HepG2 (cell line): ENCODE measurements around the gene PTRH2.

Experiments
- NAIF1 ChIP-seq: sonication (generic); formaldehyde crosslinking; IDR thresholded peaks from 2 replicates; pipeline ENCODE4 v1.5.0; 2020; ENCODE audit warnings: mild to moderate bottlenecking, missing genetic modification reagents, borderline replicate concordance
- PHF21A ChIP-seq: sonication (generic); formaldehyde crosslinking; IDR thresholded peaks from 2 replicates; pipeline ENCODE4 v1.5.0; 2020; ENCODE audit warnings: mild to moderate bottlenecking, missing genetic modification reagents
- TF ChIP-seq, protein P1 (sequence below): sonication (generic); formaldehyde crosslinking; IDR thresholded peaks from 2 replicates; pipeline ENCODE4 v1.5.0; 2020; ENCODE audit warnings: mild to moderate bottlenecking, missing genetic modification reagents, moderate library complexity

DNA sequence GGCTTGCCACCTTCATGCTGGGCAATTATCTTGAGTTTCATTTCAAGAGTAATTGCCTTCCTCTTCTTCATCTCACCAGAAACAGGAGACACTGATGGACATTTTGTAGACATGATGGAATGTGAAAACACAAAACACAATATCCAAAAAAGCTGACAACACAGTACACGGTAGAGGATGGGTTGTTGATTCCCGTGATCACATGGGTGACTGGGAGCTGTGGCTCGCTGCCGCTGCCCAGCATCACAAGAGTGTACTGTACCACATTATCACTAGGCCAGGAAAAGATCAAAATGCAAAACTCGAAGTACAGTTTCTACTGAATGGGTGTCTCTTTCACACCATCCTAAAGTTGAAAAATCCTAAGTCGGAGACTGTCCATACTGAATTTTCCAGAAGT, 7.4 kb downstream of the PTRH2 start:
- TF ChIP-seq NAIF1 (CRISPR knock-in tag): no peak
- TF ChIP-seq, protein P1, sequence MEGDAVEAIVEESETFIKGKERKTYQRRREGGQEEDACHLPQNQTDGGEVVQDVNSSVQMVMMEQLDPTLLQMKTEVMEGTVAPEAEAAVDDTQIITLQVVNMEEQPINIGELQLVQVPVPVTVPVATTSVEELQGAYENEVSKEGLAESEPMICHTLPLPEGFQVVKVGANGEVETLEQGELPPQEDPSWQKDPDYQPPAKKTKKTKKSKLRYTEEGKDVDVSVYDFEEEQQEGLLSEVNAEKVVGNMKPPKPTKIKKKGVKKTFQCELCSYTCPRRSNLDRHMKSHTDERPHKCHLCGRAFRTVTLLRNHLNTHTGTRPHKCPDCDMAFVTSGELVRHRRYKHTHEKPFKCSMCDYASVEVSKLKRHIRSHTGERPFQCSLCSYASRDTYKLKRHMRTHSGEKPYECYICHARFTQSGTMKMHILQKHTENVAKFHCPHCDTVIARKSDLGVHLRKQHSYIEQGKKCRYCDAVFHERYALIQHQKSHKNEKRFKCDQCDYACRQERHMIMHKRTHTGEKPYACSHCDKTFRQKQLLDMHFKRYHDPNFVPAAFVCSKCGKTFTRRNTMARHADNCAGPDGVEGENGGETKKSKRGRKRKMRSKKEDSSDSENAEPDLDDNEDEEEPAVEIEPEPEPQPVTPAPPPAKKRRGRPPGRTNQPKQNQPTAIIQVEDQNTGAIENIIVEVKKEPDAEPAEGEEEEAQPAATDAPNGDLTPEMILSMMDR (CRISPR knock-in tag): no peak
- TF ChIP-seq PHF21A (CRISPR knock-in tag): no peak
